Measurements from ENCODE around the gene IFT81. TPM values are rescaled to one million over a fixed set of nuclear protein-coding genes. Genes with fewer than 3 reads are reported as not detected.
A peak's percentile ranks its signal among the peaks of the same experiment; 100 is the strongest.

The IFT81 gene
- total and polyA plus RNA-seq, 2 donors (not counting 3 experiments of a cell fraction or from before 2014, with no cell fraction given) = 2.4 to 9.8 TPM

DNA sequence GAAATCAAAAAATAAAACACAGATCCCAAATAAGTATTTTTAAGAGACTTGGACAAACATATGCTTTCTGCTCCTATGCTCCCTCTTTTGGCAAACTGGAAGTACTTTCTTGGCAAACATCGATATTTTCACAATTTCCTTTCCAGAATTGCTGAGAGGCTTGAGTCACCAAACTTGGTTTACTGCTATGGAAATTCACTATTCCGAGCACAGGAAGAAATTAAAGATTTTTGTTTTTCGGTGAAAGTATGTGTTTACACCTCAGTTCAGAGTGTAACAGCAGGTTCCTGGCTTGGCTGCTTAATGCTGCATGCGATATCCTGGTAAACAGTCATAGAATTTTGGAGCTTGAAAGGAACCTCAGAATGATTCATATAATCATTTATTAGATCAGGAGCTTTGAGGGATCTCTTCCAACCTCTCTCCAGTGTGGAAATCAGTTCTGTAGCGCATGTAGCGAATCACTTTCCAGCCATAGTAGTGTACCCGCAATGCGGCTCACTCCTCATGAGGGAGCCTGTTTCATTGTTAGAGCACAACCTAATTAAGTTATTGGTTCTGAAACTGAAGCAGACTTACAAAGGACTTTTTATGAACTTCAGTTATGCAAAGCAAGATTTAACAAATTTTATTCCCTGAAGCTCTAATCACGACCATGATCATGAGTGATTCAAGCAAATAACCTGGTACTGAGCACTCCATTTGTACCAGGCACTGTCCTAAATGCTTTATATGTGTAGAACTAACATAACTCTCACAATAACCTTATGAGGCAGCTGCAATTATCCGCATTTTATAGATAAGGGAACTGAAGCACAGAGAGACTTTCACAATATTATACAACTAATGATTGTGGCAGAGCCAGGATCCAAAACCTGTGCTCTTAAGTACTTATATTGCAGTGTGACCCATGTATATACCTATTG is 100.5 kb downstream of the IFT81 start:
- dilution Hi-C loops (cut with MboI; ENCODE audit: extremely low pct_ligation_motif_present, low sequenced_read_pairs) (no loop called here), intact Hi-C loops (cut with micrococcal nuclease) (loop anchor here (1.0 to 2.0 kb wide), 4 partner anchors 56 to 207 kb away; partner anchors contain the start of genes ATP2A2 and IFT81)
- peak overlapping the region; percentile 80 for H2AFZ ChIP-seq (ENCODE audit: low read depth, low read length)
- ChIA-PET POLR2A (interaction anchor here (1.1 kb wide), 1 partner anchor 101 kb away, joined by 3 read pairs; the partner anchor contains the start of gene IFT81), CTCF (interaction anchor here (0.6 to 3.2 kb wide), 28 partner anchors 8 to 290 kb away, joined by 3 to 55 read pairs (median 4); partner anchors contain the start of genes ATP2A2, C12orf76 and IFT81)
- H3K4me1 ChIP-seq (ENCODE audit: control insufficient read depth, extremely low read depth, insufficient read depth, low read length) = peaks cover 6% of the 10 kb centered on the region
- no peak overlapping the region for H3K27ac ChIP-seq (ENCODE audit: insufficient read depth, low read depth, low read length)
- FAIRE-seq (peak; percentile 82), DNase-seq (ENCODE audit: low read depth, low spot score) (peak; percentile 85)
- no peaks in the 10 kb centered on the region for H4K20me1 ChIP-seq (replicated peaks; ENCODE audit: control insufficient read depth, extremely low read depth, insufficient read depth, low read length)
- no peaks in the 10 kb centered on the region for H3K27me3 ChIP-seq (ENCODE audit: control insufficient read depth in 2 of 2, insufficient read depth in 2 of 2, low read length in 2 of 2)
- TF ChIP-seq FOS (IDR thresholded peaks at IDR 0.05; ENCODE audit: borderline replicate concordance, insufficient read depth, low read length) = peak; percentile 16
- TF ChIP-seq, protein P1, sequence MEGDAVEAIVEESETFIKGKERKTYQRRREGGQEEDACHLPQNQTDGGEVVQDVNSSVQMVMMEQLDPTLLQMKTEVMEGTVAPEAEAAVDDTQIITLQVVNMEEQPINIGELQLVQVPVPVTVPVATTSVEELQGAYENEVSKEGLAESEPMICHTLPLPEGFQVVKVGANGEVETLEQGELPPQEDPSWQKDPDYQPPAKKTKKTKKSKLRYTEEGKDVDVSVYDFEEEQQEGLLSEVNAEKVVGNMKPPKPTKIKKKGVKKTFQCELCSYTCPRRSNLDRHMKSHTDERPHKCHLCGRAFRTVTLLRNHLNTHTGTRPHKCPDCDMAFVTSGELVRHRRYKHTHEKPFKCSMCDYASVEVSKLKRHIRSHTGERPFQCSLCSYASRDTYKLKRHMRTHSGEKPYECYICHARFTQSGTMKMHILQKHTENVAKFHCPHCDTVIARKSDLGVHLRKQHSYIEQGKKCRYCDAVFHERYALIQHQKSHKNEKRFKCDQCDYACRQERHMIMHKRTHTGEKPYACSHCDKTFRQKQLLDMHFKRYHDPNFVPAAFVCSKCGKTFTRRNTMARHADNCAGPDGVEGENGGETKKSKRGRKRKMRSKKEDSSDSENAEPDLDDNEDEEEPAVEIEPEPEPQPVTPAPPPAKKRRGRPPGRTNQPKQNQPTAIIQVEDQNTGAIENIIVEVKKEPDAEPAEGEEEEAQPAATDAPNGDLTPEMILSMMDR (IDR thresholded peaks at IDR 0.05; ENCODE audit: extremely low read depth in 1 of 2, insufficient read depth in 1 of 2, low read depth in 1 of 2, low read length in 2 of 2) = peak; percentile 43 to 53
- peak; percentile 11 for TF ChIP-seq GATA2 (IDR thresholded peaks at IDR 0.05; ENCODE audit: insufficient read depth, insufficient read length, low read depth, low read length)
- TF ChIP-seq MYC (IDR thresholded peaks at IDR 0.05; ENCODE audit: low read depth, low read length) = no peak
- no peaks in the 10 kb centered on the region for H3K9me1 ChIP-seq (replicated peaks; ENCODE audit: control insufficient read depth, extremely low read depth, insufficient read depth, low read length)
- no TSS peak for BruUV-seq (replicated peaks)
- peak overlapping the region; percentile 57 for H3K4me2 ChIP-seq (ENCODE audit: insufficient read depth, low read length)
- H3K9ac ChIP-seq (replicated peaks; ENCODE audit: extremely low read depth, insufficient read depth, low read length) = no peak overlapping the region
- no peaks in the 10 kb centered on the region for H3K9me3 ChIP-seq (replicated peaks; ENCODE audit: control insufficient read depth, insufficient read depth, low read length)
- H3K79me2 ChIP-seq (ENCODE audit: control insufficient read depth, insufficient read depth, low read length) = no peaks in the 10 kb centered on the region
- no peaks in the 10 kb centered on the region for H3K36me3 ChIP-seq (ENCODE audit: control insufficient read depth in 2 of 2, extremely low read depth in 1 of 2, insufficient read depth in 2 of 2, low read length in 2 of 2)
- peak overlapping the region in 1 of 3 experiments; percentile 46 for H3K4me3 ChIP-seq (replicated peaks in 1 of 3; ENCODE audit: insufficient read depth in 1 of 3, low read depth in 1 of 3, low read length in 3 of 3)

Measured in endothelial cell of umbilical vein (primary cell).